Neutrophil (primary cell): ENCODE results near the gene PTDSS2.

Experiments
- H3K27ac ChIP-seq: fragments of 200-600 bp; sonication (generic); 2 replicates; pipeline ENCODE4 v1.5.1; 2016; ENCODE audit warnings: mild to moderate bottlenecking, moderate library complexity
- H3K27me3 ChIP-seq: fragments of 200-600 bp; sonication (generic); 2 replicates; pipeline ENCODE4 v1.6.0; 2016; ENCODE audit warnings: mild to moderate bottlenecking
- H3K36me3 ChIP-seq: fragments of 200-600 bp; sonication (generic); 2 replicates; pipeline ENCODE4 v1.5.1; 2017
- H3K4me1 ChIP-seq, 2 experiments: fragments of 200-600 bp in 1 of 2; sonication (generic) in 1 of 2; 1 replicate in 1 of 2; 2 replicates in 1 of 2; pipeline versions ENCODE4 v1.5.1 to v1.6.1; 2013 to 2016; ENCODE audit warnings: low read depth in 1 of 2, low read length in 1 of 2, mild to moderate bottlenecking in 1 of 2, moderate library complexity in 1 of 2; ENCODE audit not compliant: control insufficient read depth in 1 of 2, insufficient read depth in 1 of 2
- H3K4me3 ChIP-seq, 2 experiments: fragments of 200-600 bp in 1 of 2; sonication (generic) in 1 of 2; 1 replicate in 1 of 2; 2 replicates in 1 of 2; pipeline ENCODE4 v1.5.1; 2013 to 2016; ENCODE audit warnings: low read depth in 1 of 2, low read length in 1 of 2, mild to moderate bottlenecking in 1 of 2, moderate library complexity in 1 of 2
- H3K9me3 ChIP-seq: fragments of 200-600 bp; sonication (generic); 2 replicates; pipeline ENCODE4 v1.5.1; 2016
- CTCF ChIP-seq: fragments of 200-600 bp; sonication (generic); IDR thresholded peaks from 2 replicates; pipeline ENCODE4 v1.5.1; 2016; ENCODE audit warnings: antibody characterized with exemption

PTDSS2 gene

GRCh38 chr11:453564-453963, 3.5 kb downstream of the PTDSS2 start:
- no peak overlapping the region for H3K4me3 ChIP-seq
- H3K27ac ChIP-seq: no peak overlapping the region
- peaks cover 15% of the 10 kb centered on the region for H3K36me3 ChIP-seq
- H3K27me3 ChIP-seq: peaks cover 13% of the 10 kb centered on the region
- H3K4me1 ChIP-seq: peaks cover 24% of the 10 kb centered on the region in 2 experiments
- no peak for TF ChIP-seq CTCF
- H3K9me3 ChIP-seq: no peaks in the 10 kb centered on the region

- H3K36me3 ChIP-seq: peaks cover 15% of the 10 kb centered on the region
- peaks cover 19 to 21% of the 10 kb centered on the region in 2 experiments for H3K4me1 ChIP-seq
- H3K4me3 ChIP-seq: no peak overlapping the region
- H3K27me3 ChIP-seq: peaks cover 13% of the 10 kb centered on the region
- H3K9me3 ChIP-seq: no peaks in the 10 kb centered on the region
- no peak overlapping the region for H3K27ac ChIP-seq
- TF ChIP-seq CTCF: no peak
These were observed 4.0 kb downstream of the PTDSS2 start for GRCh38 chr11:454043-454442.

- Histone ChIP-seq H3K36me3 (peaks cover 15% of the 10 kb centered on the region), H3K27ac (no peak overlapping the region), H3K27me3 (peaks cover 13% of the 10 kb centered on the region), H3K4me1 (peaks cover 10 to 12% of the 10 kb centered on the region in 2 experiments), H3K4me3 (no peak overlapping the region), H3K9me3 (no peaks in the 10 kb centered on the region)
- TF ChIP-seq CTCF: no peak
These were observed 4.9 kb downstream of the PTDSS2 start for GRCh38 chr11:454801-455565.

GRCh38 chr11:455566-456147, 5.6 kb downstream of the PTDSS2 start:
- H3K27ac ChIP-seq: no peak overlapping the region
- peaks cover 10% of the 10 kb centered on the region for H3K27me3 ChIP-seq
- TF ChIP-seq CTCF: no peak
- H3K4me3 ChIP-seq: no peak overlapping the region
- H3K4me1 ChIP-seq: peaks cover 7 to 9% of the 10 kb centered on the region in 2 experiments
- peaks cover 20% of the 10 kb centered on the region for H3K36me3 ChIP-seq
- H3K9me3 ChIP-seq: no peaks in the 10 kb centered on the region

- no peak overlapping the region for H3K27ac ChIP-seq
- H3K4me3 ChIP-seq: no peak overlapping the region
- TF ChIP-seq CTCF: no peak
- peaks cover 24% of the 10 kb centered on the region for H3K36me3 ChIP-seq
- H3K9me3 ChIP-seq: no peaks in the 10 kb centered on the region
- H3K27me3 ChIP-seq: peaks cover 2% of the 10 kb centered on the region
- peaks cover 0 to under 1% of the 10 kb centered on the region in 2 experiments for H3K4me1 ChIP-seq
These were observed 6.5 kb downstream of the PTDSS2 start for GRCh38 chr11:456533-456932.
